PC-3 (cell line): Measurements from ENCODE around the gene SYVN1.

ENCODE experiments used
- CTCF ChIP-seq: fragments of 300-600 bp; sonication (generic); conservative IDR thresholded peaks from 2 replicates; pipeline ENCODE4 v1.5.1; 2017; ENCODE audit warnings: antibody characterized with exemption, low read depth, mild to moderate bottlenecking, low read length
- EZH2 ChIP-seq: fragments of 300-600 bp; sonication (generic); IDR thresholded peaks from one replicate; pipeline ENCODE4 v1.6.1; 2017; ENCODE audit warnings: antibody characterized with exemption, mild to moderate bottlenecking, low read length; ENCODE audit not compliant: unreplicated experiment

GRCh38 chr11:65095974-65096806 lies 38.1 kb downstream of the SYVN1 start, which contains the start of gene VPS51:
- no peak for TF ChIP-seq EZH2
- TF ChIP-seq CTCF = no peak
